ENCODE measurements around the gene CLASP2.
"Not testable (repeated sequence)": the region's sequence is repeated elsewhere in the genome, so short reads cannot be mapped to it uniquely, and the experiment has no call there.

CLASP2 gene

GRCh38 chr3:33687406-33688010 is 30.5 kb downstream of the CLASP2 start:
- no peak for DNase-seq

GRCh38 chr3:33682770-33683169 is 35.3 kb downstream of the CLASP2 start:
- no peak for DNase-seq

- DNase-seq: no peak
Measured at GRCh38 chr3:33681667-33682066, 36.4 kb downstream of the CLASP2 start.

- DNase-seq: no peak
Measured at GRCh38 chr3:33678073-33678472, 40.0 kb downstream of the CLASP2 start.

GRCh38 chr3:33673436-33673835 is 44.6 kb downstream of the CLASP2 start:
- DNase-seq: not testable (repeated sequence)

GRCh38 chr3:33668618-33669017 is 49.4 kb downstream of the CLASP2 start:
- DNase-seq: no peak

GRCh38 chr3:33665294-33665693 is 52.8 kb downstream of the CLASP2 start:
- no peak for DNase-seq

- no peak for DNase-seq
Measured at GRCh38 chr3:33664195-33664594, 53.9 kb downstream of the CLASP2 start.

- no peak for DNase-seq
Measured at GRCh38 chr3:33663042-33663441, 55.0 kb downstream of the CLASP2 start.

- no peak for DNase-seq
Measured at GRCh38 chr3:33659856-33660434, 58.1 kb downstream of the CLASP2 start.

GRCh38 chr3:33658991-33659848 is 58.8 kb downstream of the CLASP2 start:
- peak; percentile 80 for DNase-seq

- no peak for DNase-seq
Measured at GRCh38 chr3:33658621-33658990, 59.4 kb downstream of the CLASP2 start.

GRCh38 chr3:33658039-33658438 is 60.0 kb downstream of the CLASP2 start:
- DNase-seq: no peak

- DNase-seq: no peak
Measured at GRCh38 chr3:33652736-33653135, 65.3 kb downstream of the CLASP2 start.

GRCh38 chr3:33651101-33651500 is 67.0 kb downstream of the CLASP2 start:
- DNase-seq: not testable (repeated sequence)

GRCh38 chr3:33650495-33650894 is 67.6 kb downstream of the CLASP2 start:
- DNase-seq: no peak

- no peak for DNase-seq
Measured at GRCh38 chr3:33648793-33649192, 69.3 kb downstream of the CLASP2 start.

GRCh38 chr3:33646406-33646805 is 71.6 kb downstream of the CLASP2 start:
- DNase-seq: no peak

GRCh38 chr3:33645060-33645647 is 72.9 kb downstream of the CLASP2 start:
- DNase-seq: no peak

GRCh38 chr3:33644582-33644981 is 73.5 kb downstream of the CLASP2 start:
- no peak for DNase-seq

- DNase-seq: no peak
Measured at GRCh38 chr3:33642806-33643205, 75.2 kb downstream of the CLASP2 start.

- DNase-seq: no peak
Measured at GRCh38 chr3:33639889-33640288, 78.2 kb downstream of the CLASP2 start.

- no peak for DNase-seq
Measured at GRCh38 chr3:33637482-33637881, 80.6 kb downstream of the CLASP2 start.

Measured in right forelimb (tissue), 1 donor.